Panc1 (cell line): ENCODE measurements around the gene MORN1.

Experiments used
- SIN3A ChIP-seq: IDR thresholded peaks from 2 replicates; pipeline ENCODE4 v1.6.1; 2012; ENCODE audit warnings: low read depth, mild to moderate bottlenecking, low read length, moderate library complexity, borderline replicate concordance; ENCODE audit not compliant: insufficient read depth
- TF ChIP-seq, protein P1 (sequence below): fragments of 450-650 bp; IDR thresholded peaks from 2 replicates; pipeline ENCODE4 v1.5.1; 2017; ENCODE audit warnings: mild to moderate bottlenecking
- TF ChIP-seq, protein P2 (sequence below), 2 experiments: IDR thresholded peaks; 2 replicates each; pipeline ENCODE4 v1.6.1; 2011 to 2012; ENCODE audit warnings: low read depth in 2 of 2, control low read depth in 1 of 2, low read length in 1 of 2, mild to moderate bottlenecking in 1 of 2, moderate library complexity in 1 of 2; ENCODE audit not compliant: insufficient read depth in 1 of 2

DNA sequence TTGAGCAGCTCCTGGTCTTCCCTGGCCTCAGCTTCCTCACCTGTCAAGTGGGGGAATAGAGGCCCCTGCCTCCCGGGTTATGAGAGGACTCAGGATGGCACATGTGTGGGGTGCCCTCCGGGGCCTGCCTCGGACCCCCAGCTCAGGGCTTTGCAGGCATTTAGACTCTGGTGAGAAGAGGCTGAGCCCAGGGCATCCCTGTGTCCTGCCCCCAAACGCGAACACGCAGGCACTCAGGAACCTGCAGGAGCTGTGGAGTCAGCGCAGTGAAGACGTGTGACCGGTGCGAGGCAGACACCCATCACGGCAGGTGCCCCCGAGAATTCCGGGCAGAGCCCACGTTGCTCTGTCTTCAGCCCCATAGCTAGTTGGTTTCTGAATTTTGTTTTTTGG lies 26.5 kb upstream of the MORN1 start:
- TF ChIP-seq, protein P1, sequence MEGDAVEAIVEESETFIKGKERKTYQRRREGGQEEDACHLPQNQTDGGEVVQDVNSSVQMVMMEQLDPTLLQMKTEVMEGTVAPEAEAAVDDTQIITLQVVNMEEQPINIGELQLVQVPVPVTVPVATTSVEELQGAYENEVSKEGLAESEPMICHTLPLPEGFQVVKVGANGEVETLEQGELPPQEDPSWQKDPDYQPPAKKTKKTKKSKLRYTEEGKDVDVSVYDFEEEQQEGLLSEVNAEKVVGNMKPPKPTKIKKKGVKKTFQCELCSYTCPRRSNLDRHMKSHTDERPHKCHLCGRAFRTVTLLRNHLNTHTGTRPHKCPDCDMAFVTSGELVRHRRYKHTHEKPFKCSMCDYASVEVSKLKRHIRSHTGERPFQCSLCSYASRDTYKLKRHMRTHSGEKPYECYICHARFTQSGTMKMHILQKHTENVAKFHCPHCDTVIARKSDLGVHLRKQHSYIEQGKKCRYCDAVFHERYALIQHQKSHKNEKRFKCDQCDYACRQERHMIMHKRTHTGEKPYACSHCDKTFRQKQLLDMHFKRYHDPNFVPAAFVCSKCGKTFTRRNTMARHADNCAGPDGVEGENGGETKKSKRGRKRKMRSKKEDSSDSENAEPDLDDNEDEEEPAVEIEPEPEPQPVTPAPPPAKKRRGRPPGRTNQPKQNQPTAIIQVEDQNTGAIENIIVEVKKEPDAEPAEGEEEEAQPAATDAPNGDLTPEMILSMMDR = no peak
- TF ChIP-seq, protein P2, sequence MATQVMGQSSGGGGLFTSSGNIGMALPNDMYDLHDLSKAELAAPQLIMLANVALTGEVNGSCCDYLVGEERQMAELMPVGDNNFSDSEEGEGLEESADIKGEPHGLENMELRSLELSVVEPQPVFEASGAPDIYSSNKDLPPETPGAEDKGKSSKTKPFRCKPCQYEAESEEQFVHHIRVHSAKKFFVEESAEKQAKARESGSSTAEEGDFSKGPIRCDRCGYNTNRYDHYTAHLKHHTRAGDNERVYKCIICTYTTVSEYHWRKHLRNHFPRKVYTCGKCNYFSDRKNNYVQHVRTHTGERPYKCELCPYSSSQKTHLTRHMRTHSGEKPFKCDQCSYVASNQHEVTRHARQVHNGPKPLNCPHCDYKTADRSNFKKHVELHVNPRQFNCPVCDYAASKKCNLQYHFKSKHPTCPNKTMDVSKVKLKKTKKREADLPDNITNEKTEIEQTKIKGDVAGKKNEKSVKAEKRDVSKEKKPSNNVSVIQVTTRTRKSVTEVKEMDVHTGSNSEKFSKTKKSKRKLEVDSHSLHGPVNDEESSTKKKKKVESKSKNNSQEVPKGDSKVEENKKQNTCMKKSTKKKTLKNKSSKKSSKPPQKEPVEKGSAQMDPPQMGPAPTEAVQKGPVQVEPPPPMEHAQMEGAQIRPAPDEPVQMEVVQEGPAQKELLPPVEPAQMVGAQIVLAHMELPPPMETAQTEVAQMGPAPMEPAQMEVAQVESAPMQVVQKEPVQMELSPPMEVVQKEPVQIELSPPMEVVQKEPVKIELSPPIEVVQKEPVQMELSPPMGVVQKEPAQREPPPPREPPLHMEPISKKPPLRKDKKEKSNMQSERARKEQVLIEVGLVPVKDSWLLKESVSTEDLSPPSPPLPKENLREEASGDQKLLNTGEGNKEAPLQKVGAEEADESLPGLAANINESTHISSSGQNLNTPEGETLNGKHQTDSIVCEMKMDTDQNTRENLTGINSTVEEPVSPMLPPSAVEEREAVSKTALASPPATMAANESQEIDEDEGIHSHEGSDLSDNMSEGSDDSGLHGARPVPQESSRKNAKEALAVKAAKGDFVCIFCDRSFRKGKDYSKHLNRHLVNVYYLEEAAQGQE (IDR thresholded peaks at IDR 0.05; ENCODE audit: insufficient read depth in 1 of 2, low read depth in 2 of 2, low read length in 1 of 2) = no peak
- no peak for TF ChIP-seq SIN3A
